ENCODE data around the gene ALPI.
A peak's percentile ranks its signal among the peaks of the same experiment; 100 is the strongest.
"Not testable (repeated sequence)": the region's sequence is repeated elsewhere in the genome, so short reads cannot be mapped to it uniquely, and the experiment has no call there.

Gene ALPI

GRCh38 chr2:232443047-232443446 lies 12.9 kb upstream of the ALPI start:
- not testable (repeated sequence) for DNase-seq (ENCODE audit: low spot score)

- not testable (repeated sequence) for DNase-seq (ENCODE audit: low spot score)
These were observed 12.1 kb upstream of the ALPI start for GRCh38 chr2:232443669-232444408.

GRCh38 chr2:232444409-232445148 lies 11.4 kb upstream of the ALPI start:
- DNase-seq (ENCODE audit: low spot score) = peak; percentile 78

- not testable (repeated sequence) for DNase-seq (ENCODE audit: low spot score)
These were observed 10.6 kb upstream of the ALPI start for GRCh38 chr2:232445149-232445885.

- not testable (repeated sequence) for DNase-seq (ENCODE audit: low spot score)
These were observed 9.6 kb upstream of the ALPI start for GRCh38 chr2:232446266-232446777.

- no peak for DNase-seq (ENCODE audit: low spot score)
These were observed 8.8 kb upstream of the ALPI start for GRCh38 chr2:232447091-232447620.

- no peak for DNase-seq (ENCODE audit: low spot score)
These were observed 8.2 kb upstream of the ALPI start for GRCh38 chr2:232447638-232448303.

- DNase-seq (ENCODE audit: low spot score) = no peak
These were observed 7.7 kb upstream of the ALPI start for GRCh38 chr2:232448304-232448690.

GRCh38 chr2:232449964-232450363 lies 6.0 kb upstream of the ALPI start:
- no peak for DNase-seq (ENCODE audit: low spot score)

GRCh38 chr2:232451645-232452044 lies 4.3 kb upstream of the ALPI start:
- DNase-seq (ENCODE audit: low spot score) = not testable (repeated sequence)

GRCh38 chr2:232454630-232455029 lies 1.3 kb upstream of the ALPI start:
- no peak for DNase-seq (ENCODE audit: low spot score)

- DNase-seq (ENCODE audit: low spot score) = no peak
These were observed 555 bp downstream of the ALPI start for GRCh38 chr2:232456296-232457120.

- DNase-seq (ENCODE audit: low spot score) = no peak
These were observed 1.4 kb downstream of the ALPI start for GRCh38 chr2:232457121-232458011.

GRCh38 chr2:232458051-232458660 lies 2.2 kb downstream of the ALPI start:
- no peak for DNase-seq (ENCODE audit: low spot score)

- DNase-seq (ENCODE audit: low spot score) = no peak
These were observed 2.9 kb downstream of the ALPI start for GRCh38 chr2:232458661-232459418.

GRCh38 chr2:232459419-232460035 lies 3.6 kb downstream of the ALPI start:
- no peak for DNase-seq (ENCODE audit: low spot score)

- DNase-seq (ENCODE audit: low spot score) = no peak
These were observed 4.2 kb downstream of the ALPI start for GRCh38 chr2:232460171-232460570.
